ENCODE data around the gene PHF3.
A peak's percentile ranks its signal among the peaks of the same experiment; 100 is the strongest.

The PHF3 gene

GRCh38 chr6:63675138-63675537 is 39.5 kb downstream of the PHF3 start:
- no peak for DNase-seq (ENCODE audit: low read depth)
- TF ChIP-seq CTCF (conservative IDR thresholded peaks at IDR 0.05; ENCODE audit: control insufficient read depth, insufficient read depth, low read depth, low read length) = no peak
- H3K4me3 ChIP-seq (ENCODE audit: control insufficient read depth, low read depth, low read length) = no peak overlapping the region

GRCh38 chr6:63676412-63677114 is 41.0 kb downstream of the PHF3 start:
- TF ChIP-seq CTCF (conservative IDR thresholded peaks at IDR 0.05; ENCODE audit: control insufficient read depth, insufficient read depth, low read depth, low read length) = no peak
- DNase-seq (ENCODE audit: low read depth) = peak; percentile 45
- no peak overlapping the region for H3K4me3 ChIP-seq (ENCODE audit: control insufficient read depth, low read depth, low read length)

GRCh38 chr6:63677282-63677681 is 41.7 kb downstream of the PHF3 start:
- no peak overlapping the region for H3K4me3 ChIP-seq (ENCODE audit: control insufficient read depth, low read depth, low read length)
- peak; percentile 75 for DNase-seq (ENCODE audit: low read depth)
- no peak for TF ChIP-seq CTCF (conservative IDR thresholded peaks at IDR 0.05; ENCODE audit: control insufficient read depth, insufficient read depth, low read depth, low read length)

- no peak for TF ChIP-seq CTCF (conservative IDR thresholded peaks at IDR 0.05; ENCODE audit: control insufficient read depth, insufficient read depth, low read depth, low read length)
- no peak for DNase-seq (ENCODE audit: low read depth)
- H3K4me3 ChIP-seq (ENCODE audit: control insufficient read depth, low read depth, low read length) = no peak overlapping the region
Measured at GRCh38 chr6:63683071-63683603, 47.5 kb downstream of the PHF3 start.

GRCh38 chr6:63685446-63686379 is 50.1 kb downstream of the PHF3 start:
- H3K4me3 ChIP-seq (ENCODE audit: control insufficient read depth, low read depth, low read length) = no peak overlapping the region
- no peak for TF ChIP-seq CTCF (conservative IDR thresholded peaks at IDR 0.05; ENCODE audit: control insufficient read depth, insufficient read depth, low read depth, low read length)
- DNase-seq (ENCODE audit: low read depth) = no peak

- DNase-seq (ENCODE audit: low read depth) = no peak
- no peak for TF ChIP-seq CTCF (conservative IDR thresholded peaks at IDR 0.05; ENCODE audit: control insufficient read depth, insufficient read depth, low read depth, low read length)
- H3K4me3 ChIP-seq (ENCODE audit: control insufficient read depth, low read depth, low read length) = no peak overlapping the region
Measured at GRCh38 chr6:63689421-63689820, 53.8 kb downstream of the PHF3 start.

All from fibroblast of mammary gland (primary cell).